K562 (cell line): ENCODE measurements around the gene ARSK. TPM values are rescaled to one million over a fixed set of nuclear protein-coding genes. Genes with fewer than 3 reads are reported as not detected.

ENCODE experiments used
- ATAC-seq: fragments of 200-7000 bp; cut with Tn5 transposase; 3 replicates; pipeline ENCODE4 v1.9.1; 2020; ENCODE audit warnings: moderate library complexity
- BruUV-seq: library from RNA; stranded (reverse); fragments of 400-500 nt; replicated peaks from 2 replicates; lab custom pipeline; 2021; lab: Mats Ljungman, UMichigan
- CTCF ChIA-PET: fragments of 300-600 bp; formaldehyde crosslinking; extraction: SDS; loops from one replicate; lab custom pipeline; 2021; ENCODE audit warnings: low intra/inter-chr PET ratio; lab: Yijun Ruan, JAX
- POLR2A ChIA-PET: fragments of 300-600, 350-650 bp; sonication (Branson Sonifier 250); formaldehyde crosslinking; extraction: SDS; loops from one replicate; lab custom pipeline; 2021; ENCODE audit warnings: antibody characterized with exemption, inconsistent platforms; lab: Yijun Ruan, JAX
- DNase-seq, 4 experiments: peaks; one replicate each; pipeline versions ENCODE4 v3.0.0 to v3.0.0-alpha.2; 2011 to 2018; ENCODE audit warnings: low spot score in 3 of 4, mixed read lengths in 3 of 4; ENCODE audit errors: extremely low read depth in 1 of 4
- FAIRE-seq: peaks from 2 replicates; lab custom pipeline; 2011; peaks lifted over from hg19 to GRCh38; lab: Jason Lieb, UNC
- H2AFZ ChIP-seq: 2 replicates; pipeline ENCODE4 v1.6.0; 2011; ENCODE audit warnings: low read depth, low read length, control low read depth, inconsistent platforms
- H3K27ac ChIP-seq: fragments of 200-600 bp; 3 replicates; pipeline ENCODE4 v1.8.0; 2011; ENCODE audit warnings: low read depth, mild to moderate bottlenecking, control low read depth, inconsistent platforms, low read length, moderate library complexity, mixed read lengths; ENCODE audit errors: extremely low read depth
- H3K27me3 ChIP-seq, 2 experiments: fragments of 300-600 bp in 1 of 2; 2 replicates in 1 of 2; 3 replicates in 1 of 2; pipeline versions ENCODE4 v1.6.0 to v1.8.0; 2011; ENCODE audit warnings: inconsistent platforms in 2 of 2, low read length in 2 of 2, mild to moderate bottlenecking in 1 of 2, mixed read lengths in 1 of 2, moderate library complexity in 1 of 2; ENCODE audit not compliant: control insufficient read depth in 2 of 2, insufficient read depth in 2 of 2
- H3K36me3 ChIP-seq: fragments of 300-600 bp; 3 replicates; pipeline ENCODE4 v1.8.0; 2011; ENCODE audit warnings: mild to moderate bottlenecking, low read length, inconsistent platforms; ENCODE audit not compliant: control insufficient read depth, insufficient read depth
- H3K4me1 ChIP-seq, 2 experiments: fragments of 200-600 bp in 1 of 2; replicated peaks in 1 of 2; 2 replicates in 1 of 2; 3 replicates in 1 of 2; pipeline versions ENCODE4 v1.5.1 to v1.8.0; 2011; ENCODE audit warnings: inconsistent platforms in 2 of 2, low read length in 2 of 2, mild to moderate bottlenecking in 1 of 2, mixed read lengths in 1 of 2, moderate library complexity in 1 of 2; ENCODE audit not compliant: control insufficient read depth in 2 of 2, insufficient read depth in 2 of 2
- H3K4me2 ChIP-seq: 2 replicates; pipeline ENCODE4 v1.6.1; 2011; ENCODE audit warnings: low read length, control low read depth, inconsistent platforms, mixed read lengths; ENCODE audit not compliant: insufficient read depth
- H3K4me3 ChIP-seq: fragments of 200-600 bp; sonication (generic), shearing (Covaris generic); 2 replicates; pipeline ENCODE4 v1.5.1; 2016; ENCODE audit warnings: control low read depth, inconsistent platforms
- H3K79me2 ChIP-seq: fragments of 200-600 bp; 3 replicates; pipeline ENCODE4 v1.8.0; 2011; ENCODE audit warnings: low read length, inconsistent platforms; ENCODE audit not compliant: control insufficient read depth, insufficient read depth
- H3K9ac ChIP-seq, 2 experiments: 2 replicates each; pipeline versions ENCODE4 v1.6.0 to v1.6.1; 2011; ENCODE audit warnings: low read depth in 2 of 2, low read length in 2 of 2, control low read depth in 1 of 2, inconsistent platforms in 1 of 2, mild to moderate bottlenecking in 1 of 2, mixed read lengths in 1 of 2; ENCODE audit not compliant: insufficient read depth in 1 of 2
- H3K9me1 ChIP-seq: one replicate; pipeline ENCODE4 v1.6.0; 2011; ENCODE audit warnings: inconsistent platforms, mild to moderate bottlenecking, low read length, moderate library complexity; ENCODE audit not compliant: control insufficient read depth, insufficient read depth
- H3K9me3 ChIP-seq: replicated peaks from 2 replicates; pipeline ENCODE4 v1.5.1; 2011; ENCODE audit warnings: low read depth, low read length, inconsistent platforms; ENCODE audit not compliant: control insufficient read depth, insufficient read depth
- H4K20me1 ChIP-seq: replicated peaks from 2 replicates; pipeline ENCODE4 v1.6.1; 2011; ENCODE audit warnings: low read length, inconsistent platforms, mixed read lengths; ENCODE audit not compliant: control insufficient read depth, insufficient read depth
- BRD9 ChIP-seq: fragments of 450-650 bp; IDR thresholded peaks from 2 replicates; pipeline ENCODE4 v1.6.1; 2018; ENCODE audit warnings: low read depth; ENCODE audit not compliant: partially characterized antibody
- CEBPG ChIP-seq, 3 experiments: fragments of 200-800 bp in 1 of 3; sonication (Bioruptor generic) in 1 of 3; sonication (generic) in 1 of 3; formaldehyde crosslinking in 1 of 3; IDR thresholded peaks in 2 of 3; conservative IDR thresholded peaks in 1 of 3; 2 replicates each; pipeline versions ENCODE4 v1.6.1 to v1.8.0; 2016 to 2022; ENCODE audit warnings: missing compliant biosample characterization in 2 of 3, missing genetic modification characterization in 2 of 3, mild to moderate bottlenecking in 1 of 3, missing genetic modification reagents in 1 of 3
- CHD2 ChIP-seq: IDR thresholded peaks from 2 replicates; pipeline ENCODE4 v1.6.1; 2011; ENCODE audit warnings: low read depth, low read length
- DPF2 ChIP-seq: fragments of 450-650 bp; IDR thresholded peaks from 2 replicates; pipeline ENCODE4 v1.6.1; 2016
- FOXA1 ChIP-seq: fragments of 450-650 bp; IDR thresholded peaks from 2 replicates; pipeline ENCODE4 v1.6.1; 2016; ENCODE audit warnings: mild to moderate bottlenecking, borderline replicate concordance
- RBBP5 ChIP-seq: fragments of 200-600 bp; sonication (generic); IDR thresholded peaks from 2 replicates; pipeline ENCODE4 v1.6.1; 2012; ENCODE audit warnings: borderline replicate concordance, mild to moderate bottlenecking, low read length, control low read depth, inconsistent platforms; ENCODE audit not compliant: insufficient read depth, poor library complexity, severe bottlenecking
- SRF ChIP-seq, 2 experiments: fragments of 250-450, 450-650 bp in 1 of 2; sonication (Bioruptor Pico) in 1 of 2; sonication (generic) in 1 of 2; formaldehyde crosslinking; IDR thresholded peaks; 2 replicates each; pipeline versions ENCODE4 v1.5.0 to v1.5.1; 2020 to 2022; ENCODE audit warnings: mild to moderate bottlenecking in 1 of 2, missing genetic modification reagents in 1 of 2
- TRIM28 ChIP-seq: fragments of 450-650 bp; IDR thresholded peaks from 2 replicates; pipeline ENCODE4 v1.6.1; 2017
- VEZF1 ChIP-seq: fragments of 200-800 bp; sonication (Bioruptor generic); IDR thresholded peaks from 2 replicates; pipeline ENCODE4 v1.6.1; 2017; ENCODE audit warnings: missing genetic modification characterization, missing compliant biosample characterization
- ZNF146 ChIP-seq: IDR thresholded peaks from one replicate; pipeline ENCODE4 v1.6.1; 2018; ENCODE audit warnings: missing compliant biosample characterization; ENCODE audit not compliant: unreplicated experiment
- ZNF780A ChIP-seq: fragments of 250-450 bp; sonication (Bioruptor Pico); IDR thresholded peaks from 2 replicates; pipeline ENCODE4 v1.5.0; 2021; ENCODE audit warnings: mild to moderate bottlenecking
- WGBS: fragments of 100-300 bp; shearing (Covaris generic); methylation state at CpG from one replicate; pipeline ENCODE4 v1.1.6; 2016; ENCODE audit warnings: low coverage, mixed read lengths; ENCODE audit not compliant: insufficient coverage; ENCODE audit errors: missing lambda C conversion rate; 5-methylcytosine and 5-hydroxymethylcytosine counted together
- in situ Hi-C: fragments of 300-500 bp; cut with MboI; formaldehyde crosslinking; loops from 4 replicates; pipeline ENCODE4 v1.15.0; 2018; ENCODE audit warnings: inconsistent platforms, mixed read lengths
- intact Hi-C: fragments of 100-400 bp; cut with micrococcal nuclease; formaldehyde crosslinking; loops from 2 replicates; pipeline ENCODE4 v1.14.2; 2022
- polyA plus RNA-seq, 8 experiments: library from polyadenylated mRNA; depleted of rRNA in 4 of 8; stranded (reverse) in 5 of 8; unstranded in 3 of 8; fragments of >200 nt; fragmentation: Nextera tagmentation in 2 of 8; fragmentation: Illumina TruSeq in 1 of 8; extraction: Ambion mirVana in 2 of 8; extraction: Trizol in 1 of 8; gene quantifications; 2 replicates each; pipeline versions ENCODE4 v1.2.1 to v1.2.3, GENCODE V29; 2011 to 2014; ENCODE audit warnings: inconsistent platforms in 1 of 8, missing spikeins in 1 of 8
- total RNA-seq, 7 experiments: library from RNA; depleted of rRNA in 6 of 7; stranded (reverse); fragments of >200 nt in 6 of 7; fragmentation: Illumina TruSeq in 2 of 7; extraction: Trizol in 2 of 7; gene quantifications; 2 replicates each; pipeline versions ENCODE4 v1.2.1 to v1.2.3, GENCODE V29; 2011 to 2021; ENCODE audit warnings: low replicate concordance in 1 of 7
- TF ChIP-seq, protein P1 (sequence below): fragments of 450-650 bp; IDR thresholded peaks from 2 replicates; pipeline ENCODE4 v1.6.1; 2016
- TF ChIP-seq, protein P2 (sequence below), 2 experiments: fragments of 450-650 bp in 1 of 2; sonication (generic) in 1 of 2; formaldehyde crosslinking in 1 of 2; IDR thresholded peaks in 1 of 2; conservative IDR thresholded peaks in 1 of 2; 2 replicates each; pipeline versions ENCODE4 v1.6.1 to v1.8.1; 2016 to 2023; ENCODE audit warnings: mild to moderate bottlenecking in 2 of 2, moderate library complexity in 2 of 2, inconsistent platforms in 1 of 2, missing genetic modification reagents in 1 of 2
- TF ChIP-seq, protein P3 (sequence below): fragments of 450-650 bp; IDR thresholded peaks from 2 replicates; pipeline ENCODE4 v1.6.1; 2016; ENCODE audit warnings: mild to moderate bottlenecking

ARSK gene
- total and polyA plus RNA-seq, 9 of the 15 experiments (the other 6 are each of a cell fraction or from before 2014, with no cell fraction given), result 2.7 to 9.4 (median 7.1) TPM

DNA sequence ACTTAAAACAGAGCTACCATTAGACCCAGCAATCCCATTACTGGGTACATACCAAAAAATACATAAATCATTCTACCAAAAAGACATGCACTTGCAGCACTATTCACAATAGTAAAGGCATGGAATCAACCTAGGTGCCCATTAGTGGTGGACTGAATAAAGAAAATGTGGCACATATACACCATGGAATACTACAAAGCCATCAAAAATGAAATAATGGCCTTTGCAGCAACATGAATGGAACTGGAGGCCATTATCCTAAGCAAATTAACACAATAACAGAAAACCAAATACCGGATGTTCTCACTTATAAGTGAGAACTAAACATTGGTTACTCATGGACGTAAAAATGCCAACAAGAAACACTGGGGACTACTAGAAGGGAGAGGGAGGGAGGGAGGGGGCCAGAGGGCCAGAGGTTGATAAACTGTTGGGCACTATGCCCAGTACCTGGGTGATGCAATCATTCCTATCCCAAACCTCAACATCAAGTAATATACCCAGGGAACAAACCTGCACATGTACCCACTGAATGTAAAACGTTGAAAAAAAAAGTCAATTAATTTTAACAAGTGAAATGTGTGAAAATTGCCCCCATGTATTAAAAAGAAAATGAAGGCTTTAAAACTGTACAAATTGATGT lies 40.5 kb downstream of the ARSK start:
- no peak for ATAC-seq
- intact Hi-C loops, result no loop called here
- CTCF ChIA-PET, result no interaction called here
- TF ChIP-seq SRF (CRISPR knock-in tag; IDR thresholded peaks at IDR 0.05), result no peak
- no peak for TF ChIP-seq FOXA1
- TF ChIP-seq BRD9, result no peak
- TF ChIP-seq DPF2, result no peak
- TF ChIP-seq RBBP5, result no peak
- peak; percentile 90 for TF ChIP-seq ZNF146 (CRISPR knock-in tag)
- TF ChIP-seq CHD2, result no peak
- TF ChIP-seq TRIM28, result no peak
- TF ChIP-seq, protein P1, sequence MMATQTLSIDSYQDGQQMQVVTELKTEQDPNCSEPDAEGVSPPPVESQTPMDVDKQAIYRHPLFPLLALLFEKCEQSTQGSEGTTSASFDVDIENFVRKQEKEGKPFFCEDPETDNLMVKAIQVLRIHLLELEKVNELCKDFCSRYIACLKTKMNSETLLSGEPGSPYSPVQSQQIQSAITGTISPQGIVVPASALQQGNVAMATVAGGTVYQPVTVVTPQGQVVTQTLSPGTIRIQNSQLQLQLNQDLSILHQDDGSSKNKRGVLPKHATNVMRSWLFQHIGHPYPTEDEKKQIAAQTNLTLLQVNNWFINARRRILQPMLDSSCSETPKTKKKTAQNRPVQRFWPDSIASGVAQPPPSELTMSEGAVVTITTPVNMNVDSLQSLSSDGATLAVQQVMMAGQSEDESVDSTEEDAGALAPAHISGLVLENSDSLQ, result no peak
- peak; percentile 27; the same call in 1 of the 2 replicates for TF ChIP-seq VEZF1 (CRISPR knock-in tag)
- TF ChIP-seq, protein P2, sequence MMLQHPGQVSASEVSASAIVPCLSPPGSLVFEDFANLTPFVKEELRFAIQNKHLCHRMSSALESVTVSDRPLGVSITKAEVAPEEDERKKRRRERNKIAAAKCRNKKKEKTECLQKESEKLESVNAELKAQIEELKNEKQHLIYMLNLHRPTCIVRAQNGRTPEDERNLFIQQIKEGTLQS (IDR thresholded peaks at IDR 0.05), result peak; percentile 43
- TF ChIP-seq, protein P2 (CRISPR knock-in tag; conservative IDR thresholded peaks at IDR 0.05), result no peak
- TF ChIP-seq, protein P3, sequence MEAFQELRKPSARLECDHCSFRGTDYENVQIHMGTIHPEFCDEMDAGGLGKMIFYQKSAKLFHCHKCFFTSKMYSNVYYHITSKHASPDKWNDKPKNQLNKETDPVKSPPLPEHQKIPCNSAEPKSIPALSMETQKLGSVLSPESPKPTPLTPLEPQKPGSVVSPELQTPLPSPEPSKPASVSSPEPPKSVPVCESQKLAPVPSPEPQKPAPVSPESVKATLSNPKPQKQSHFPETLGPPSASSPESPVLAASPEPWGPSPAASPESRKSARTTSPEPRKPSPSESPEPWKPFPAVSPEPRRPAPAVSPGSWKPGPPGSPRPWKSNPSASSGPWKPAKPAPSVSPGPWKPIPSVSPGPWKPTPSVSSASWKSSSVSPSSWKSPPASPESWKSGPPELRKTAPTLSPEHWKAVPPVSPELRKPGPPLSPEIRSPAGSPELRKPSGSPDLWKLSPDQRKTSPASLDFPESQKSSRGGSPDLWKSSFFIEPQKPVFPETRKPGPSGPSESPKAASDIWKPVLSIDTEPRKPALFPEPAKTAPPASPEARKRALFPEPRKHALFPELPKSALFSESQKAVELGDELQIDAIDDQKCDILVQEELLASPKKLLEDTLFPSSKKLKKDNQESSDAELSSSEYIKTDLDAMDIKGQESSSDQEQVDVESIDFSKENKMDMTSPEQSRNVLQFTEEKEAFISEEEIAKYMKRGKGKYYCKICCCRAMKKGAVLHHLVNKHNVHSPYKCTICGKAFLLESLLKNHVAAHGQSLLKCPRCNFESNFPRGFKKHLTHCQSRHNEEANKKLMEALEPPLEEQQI, result no peak
- TF ChIP-seq CEBPG (CRISPR knock-in tag; IDR thresholded peaks at IDR 0.05), result no peak
- TF ChIP-seq CEBPG (tag; conservative IDR thresholded peaks at IDR 0.05 in 1 of 2, IDR thresholded peaks at IDR 0.05 in 1 of 2), result peak; percentile 50 to 58
- no peak for TF ChIP-seq ZNF780A (CRISPR knock-in tag)

More for the DNA sequence above, 40.5 kb downstream of the ARSK start:
- Histone ChIP-seq H2AFZ (no peak overlapping the region), H3K36me3 (0 out of 3 replicates have a peak, but pooled peaks cover 2% of the 10 kb centered on the region), H3K27ac (no peak overlapping the region), H4K20me1 (no peaks in the 10 kb centered on the region), H3K4me1 (peaks cover 0 to 7% of the 10 kb centered on the region in 2 experiments; a peak in 3 of 5 replicates), H3K9me3 (no peaks in the 10 kb centered on the region), H3K79me2 (no peaks in the 10 kb centered on the region), H3K4me2 (no peak overlapping the region), H3K9me1 (no peaks in the 10 kb centered on the region), H3K27me3 (no peaks in the 10 kb centered on the region), H3K4me3 (no peak overlapping the region), H3K9ac (no peak overlapping the region)
- WGBS, result 65% methylated on average over 3 of the region's 3 CpGs
- in situ Hi-C loops, result no loop called here
- BruUV-seq, result no TSS peak
- no peak for DNase-seq
- POLR2A ChIA-PET, result no interaction called here
- FAIRE-seq, result peak; percentile 40
